ENCODE data around the gene TBX4. TPM values are rescaled to one million over a fixed set of nuclear protein-coding genes. Genes with fewer than 3 reads are reported as not detected.

TBX4 gene
- total and polyA plus RNA-seq, 2 of the 13 experiments (the other 11 are each of a cell fraction or from before 2014, with no cell fraction given), result 0.11 to 1.1 TPM

DNA sequence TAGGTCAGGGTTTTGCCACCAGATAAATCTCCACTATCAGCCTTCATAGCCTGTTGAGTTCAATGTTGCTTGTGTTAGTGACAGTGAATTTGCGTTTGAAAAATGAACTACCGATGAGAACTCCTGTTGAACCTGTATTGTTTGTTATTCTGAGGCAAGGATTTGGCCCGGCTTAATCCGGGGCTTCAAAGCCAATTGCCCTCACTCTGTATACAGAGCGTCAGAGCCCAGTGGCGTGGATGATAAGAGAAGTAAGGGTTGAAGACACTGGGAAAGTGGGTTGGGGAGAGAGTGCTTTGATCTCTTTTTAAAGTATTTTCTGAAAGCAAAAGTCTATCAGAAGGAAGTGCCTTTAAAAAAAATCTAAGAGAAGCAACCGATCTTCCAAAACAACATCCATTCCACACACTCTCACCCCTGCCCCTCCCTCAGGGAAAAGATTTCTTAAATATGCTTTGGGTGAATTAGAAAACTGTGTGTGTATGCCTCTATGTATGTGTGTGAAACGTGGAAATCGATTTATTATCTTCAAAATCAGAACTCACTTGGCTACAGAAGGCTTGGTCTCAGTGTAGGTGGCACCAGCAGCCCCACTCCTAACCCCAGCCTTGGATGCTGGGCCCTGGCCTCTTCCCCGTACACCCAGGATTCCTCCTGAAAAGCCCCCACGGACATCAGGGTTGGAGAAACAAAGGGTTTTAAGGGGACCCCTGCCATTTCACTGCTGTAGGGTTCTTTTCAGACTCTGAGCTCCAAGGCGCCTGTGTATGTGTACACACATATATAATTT is 8.8 kb downstream of the TBX4 start (continued):
- TF ChIP-seq, protein P1, sequence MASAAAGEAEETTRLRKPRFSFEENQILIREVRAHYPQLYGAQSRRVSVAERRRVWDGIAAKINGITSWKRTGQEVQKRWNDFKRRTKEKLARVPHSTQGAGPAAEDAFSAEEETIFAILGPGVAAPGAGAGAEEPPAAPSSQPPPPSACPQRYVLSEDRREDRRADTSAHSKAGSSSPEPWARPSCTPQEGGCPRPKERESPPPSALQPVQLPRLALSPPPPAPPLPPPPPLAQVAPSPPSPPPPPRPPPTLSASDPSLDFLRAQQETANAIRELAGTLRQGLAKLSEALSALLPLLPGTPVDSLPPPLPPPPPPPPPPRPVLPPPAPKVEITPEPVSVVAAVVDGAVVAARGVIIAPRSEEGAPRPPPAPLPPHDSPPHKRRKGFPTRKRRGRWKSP (CRISPR knock-in tag; IDR thresholded peaks at IDR 0.05), result no peak
- TF ChIP-seq U2AF1 (optimal IDR thresholded peaks at IDR 0.05; ENCODE audit: low read depth, low read length) (no peak), FOSL2 (CRISPR knock-in tag; IDR thresholded peaks at IDR 0.05) (peak; percentile 68), ZFYVE20 (CRISPR knock-in tag; IDR thresholded peaks at IDR 0.05; ENCODE audit: borderline replicate concordance, low read depth) (no peak), STAT5B (CRISPR knock-in tag; IDR thresholded peaks at IDR 0.05) (no peak), CHCHD3 (CRISPR knock-in tag; IDR thresholded peaks at IDR 0.05) (no peak), ZNF672 (CRISPR knock-in tag; IDR thresholded peaks at IDR 0.05) (no peak), IRX3 (CRISPR knock-in tag; IDR thresholded peaks at IDR 0.05; ENCODE audit: borderline replicate concordance, low read depth) (no peak), EEA1 (CRISPR knock-in tag; IDR thresholded peaks at IDR 0.05; ENCODE audit: borderline replicate concordance) (no peak), ZBTB1 (CRISPR knock-in tag; IDR thresholded peaks at IDR 0.05; ENCODE audit: borderline replicate concordance) (no peak), ZNF839 (CRISPR knock-in tag; IDR thresholded peaks at IDR 0.05; ENCODE audit: borderline replicate concordance) (no peak), XRCC5 (optimal IDR thresholded peaks at IDR 0.05; ENCODE audit: low read length) (peak; percentile 1), ASH2L (IDR thresholded peaks at IDR 0.05; ENCODE audit: insufficient read length, low read depth, low read length) (peak; percentile 54)
- TF ChIP-seq, protein P2, sequence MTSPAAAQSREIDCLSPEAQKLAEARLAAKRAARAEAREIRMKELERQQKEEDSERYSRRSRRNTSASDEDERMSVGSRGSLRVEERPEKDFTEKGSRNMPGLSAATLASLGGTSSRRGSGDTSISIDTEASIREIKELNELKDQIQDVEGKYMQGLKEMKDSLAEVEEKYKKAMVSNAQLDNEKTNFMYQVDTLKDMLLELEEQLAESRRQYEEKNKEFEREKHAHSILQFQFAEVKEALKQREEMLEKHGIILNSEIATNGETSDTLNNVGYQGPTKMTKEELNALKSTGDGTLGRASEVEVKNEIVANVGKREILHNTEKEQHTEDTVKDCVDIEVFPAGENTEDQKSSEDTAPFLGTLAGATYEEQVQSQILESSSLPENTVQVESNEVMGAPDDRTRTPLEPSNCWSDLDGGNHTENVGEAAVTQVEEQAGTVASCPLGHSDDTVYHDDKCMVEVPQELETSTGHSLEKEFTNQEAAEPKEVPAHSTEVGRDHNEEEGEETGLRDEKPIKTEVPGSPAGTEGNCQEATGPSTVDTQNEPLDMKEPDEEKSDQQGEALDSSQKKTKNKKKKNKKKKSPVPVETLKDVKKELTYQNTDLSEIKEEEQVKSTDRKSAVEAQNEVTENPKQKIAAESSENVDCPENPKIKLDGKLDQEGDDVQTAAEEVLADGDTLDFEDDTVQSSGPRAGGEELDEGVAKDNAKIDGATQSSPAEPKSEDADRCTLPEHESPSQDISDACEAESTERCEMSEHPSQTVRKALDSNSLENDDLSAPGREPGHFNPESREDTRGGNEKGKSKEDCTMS (CRISPR knock-in tag; conservative IDR thresholded peaks at IDR 0.05), result no peak
- TF ChIP-seq, protein P3, sequence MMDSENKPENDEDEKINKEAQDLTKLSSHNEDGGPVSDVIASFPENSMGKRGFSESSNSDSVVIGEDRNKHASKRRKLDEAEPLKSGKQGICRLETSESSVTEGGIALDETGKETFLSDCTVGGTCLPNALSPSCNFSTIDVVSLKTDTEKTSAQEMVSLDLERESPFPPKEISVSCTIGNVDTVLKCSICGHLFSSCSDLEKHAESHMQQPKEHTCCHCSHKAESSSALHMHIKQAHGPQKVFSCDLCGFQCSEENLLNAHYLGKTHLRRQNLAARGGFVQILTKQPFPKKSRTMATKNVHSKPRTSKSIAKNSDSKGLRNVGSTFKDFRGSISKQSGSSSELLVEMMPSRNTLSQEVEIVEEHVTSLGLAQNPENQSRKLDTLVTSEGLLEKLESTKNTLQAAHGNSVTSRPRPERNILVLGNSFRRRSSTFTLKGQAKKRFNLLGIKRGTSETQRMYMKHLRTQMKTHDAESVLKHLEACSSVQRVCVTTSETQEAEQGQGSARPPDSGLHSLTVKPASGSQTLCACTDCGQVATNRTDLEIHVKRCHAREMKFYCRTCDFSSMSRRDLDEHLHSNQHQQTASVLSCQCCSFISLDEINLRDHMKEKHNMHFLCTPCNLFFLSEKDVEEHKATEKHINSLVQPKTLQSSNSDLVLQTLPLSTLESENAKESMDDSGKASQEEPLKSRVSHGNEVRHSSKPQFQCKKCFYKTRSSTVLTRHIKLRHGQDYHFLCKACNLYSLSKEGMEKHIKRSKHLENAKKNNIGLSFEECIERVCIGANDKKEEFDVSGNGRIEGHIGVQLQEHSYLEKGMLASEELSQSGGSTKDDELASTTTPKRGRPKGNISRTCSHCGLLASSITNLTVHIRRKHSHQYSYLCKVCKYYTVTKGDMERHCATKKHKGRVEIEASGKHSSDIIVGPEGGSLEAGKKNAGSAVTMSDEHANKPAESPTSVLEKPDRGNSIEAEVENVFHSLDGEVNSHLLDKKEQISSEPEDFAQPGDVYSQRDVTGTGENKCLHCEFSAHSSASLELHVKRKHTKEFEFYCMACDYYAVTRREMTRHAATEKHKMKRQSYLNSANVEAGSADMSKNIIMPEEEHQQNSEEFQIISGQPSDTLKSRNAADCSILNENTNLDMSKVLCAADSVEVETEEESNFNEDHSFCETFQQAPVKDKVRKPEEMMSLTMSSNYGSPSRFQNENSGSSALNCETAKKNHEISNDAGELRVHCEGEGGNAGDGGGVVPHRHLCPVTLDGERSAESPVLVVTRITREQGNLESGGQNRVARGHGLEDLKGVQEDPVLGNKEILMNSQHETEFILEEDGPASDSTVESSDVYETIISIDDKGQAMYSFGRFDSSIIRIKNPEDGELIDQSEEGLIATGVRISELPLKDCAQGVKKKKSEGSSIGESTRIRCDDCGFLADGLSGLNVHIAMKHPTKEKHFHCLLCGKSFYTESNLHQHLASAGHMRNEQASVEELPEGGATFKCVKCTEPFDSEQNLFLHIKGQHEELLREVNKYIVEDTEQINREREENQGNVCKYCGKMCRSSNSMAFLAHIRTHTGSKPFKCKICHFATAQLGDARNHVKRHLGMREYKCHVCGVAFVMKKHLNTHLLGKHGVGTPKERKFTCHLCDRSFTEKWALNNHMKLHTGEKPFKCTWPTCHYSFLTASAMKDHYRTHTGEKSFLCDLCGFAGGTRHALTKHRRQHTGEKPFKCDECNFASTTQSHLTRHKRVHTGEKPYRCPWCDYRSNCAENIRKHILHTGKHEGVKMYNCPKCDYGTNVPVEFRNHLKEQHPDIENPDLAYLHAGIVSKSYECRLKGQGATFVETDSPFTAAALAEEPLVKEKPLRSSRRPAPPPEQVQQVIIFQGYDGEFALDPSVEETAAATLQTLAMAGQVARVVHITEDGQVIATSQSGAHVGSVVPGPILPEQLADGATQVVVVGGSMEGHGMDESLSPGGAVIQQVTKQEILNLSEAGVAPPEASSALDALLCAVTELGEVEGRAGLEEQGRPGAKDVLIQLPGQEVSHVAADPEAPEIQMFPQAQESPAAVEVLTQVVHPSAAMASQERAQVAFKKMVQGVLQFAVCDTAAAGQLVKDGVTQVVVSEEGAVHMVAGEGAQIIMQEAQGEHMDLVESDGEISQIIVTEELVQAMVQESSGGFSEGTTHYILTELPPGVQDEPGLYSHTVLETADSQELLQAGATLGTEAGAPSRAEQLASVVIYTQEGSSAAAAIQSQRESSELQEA (CRISPR knock-in tag; IDR thresholded peaks at IDR 0.05; ENCODE audit: not compliant biosample characterization), result no peak
- TF ChIP-seq, protein P4, sequence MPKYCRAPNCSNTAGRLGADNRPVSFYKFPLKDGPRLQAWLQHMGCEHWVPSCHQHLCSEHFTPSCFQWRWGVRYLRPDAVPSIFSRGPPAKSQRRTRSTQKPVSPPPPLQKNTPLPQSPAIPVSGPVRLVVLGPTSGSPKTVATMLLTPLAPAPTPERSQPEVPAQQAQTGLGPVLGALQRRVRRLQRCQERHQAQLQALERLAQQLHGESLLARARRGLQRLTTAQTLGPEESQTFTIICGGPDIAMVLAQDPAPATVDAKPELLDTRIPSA (CRISPR knock-in tag; IDR thresholded peaks at IDR 0.05; ENCODE audit: borderline replicate concordance), result no peak

All from HepG2 (cell line).